PC-3 (cell line): Measurements from ENCODE around the gene SLC8A2.

Source experiments
- CTCF ChIP-seq: fragments of 300-600 bp; sonication (generic); conservative IDR thresholded peaks from 2 replicates; pipeline ENCODE4 v1.5.1; 2017; ENCODE audit warnings: antibody characterized with exemption, low read depth, mild to moderate bottlenecking, low read length
- EZH2 ChIP-seq: fragments of 300-600 bp; sonication (generic); IDR thresholded peaks from one replicate; pipeline ENCODE4 v1.6.1; 2017; ENCODE audit warnings: antibody characterized with exemption, mild to moderate bottlenecking, low read length; ENCODE audit not compliant: unreplicated experiment
- EZH2phosphoT487 ChIP-seq: fragments of 300-600 bp; sonication (generic); IDR thresholded peaks from 2 replicates; pipeline ENCODE4 v1.6.1; 2018; ENCODE audit warnings: mild to moderate bottlenecking, antibody characterized with exemption, low read length, borderline replicate concordance

- TF ChIP-seq CTCF (no peak), EZH2 (no peak), EZH2phosphoT487 (no peak)
Measured at GRCh38 chr19:47381653-47382279, 89.9 kb downstream of the SLC8A2 start.
